IPS-15b (cell line): ENCODE measurements around the gene PXN.

Source experiments
- H3K27me3 ChIP-seq: one replicate; pipeline ENCODE4 v1.6.1; 2013; ENCODE audit warnings: low read length; ENCODE audit not compliant: control insufficient read depth, insufficient read depth
- H3K36me3 ChIP-seq: one replicate; pipeline ENCODE4 v1.6.1; 2013; ENCODE audit warnings: low read length; ENCODE audit not compliant: control insufficient read depth, insufficient read depth
- H3K4me1 ChIP-seq: one replicate; pipeline ENCODE4 v1.6.1; 2013; ENCODE audit warnings: mild to moderate bottlenecking, low read length; ENCODE audit not compliant: control insufficient read depth, insufficient read depth
- H3K4me3 ChIP-seq: one replicate; pipeline ENCODE4 v1.5.1; 2013; ENCODE audit warnings: low read depth, low read length
- H3K9ac ChIP-seq: one replicate; pipeline ENCODE4 v1.6.1; 2013; ENCODE audit warnings: low read depth, mild to moderate bottlenecking, low read length
- H3K9me3 ChIP-seq: one replicate; pipeline ENCODE4 v1.6.1; 2013; ENCODE audit warnings: mild to moderate bottlenecking, low read length; ENCODE audit not compliant: control insufficient read depth, insufficient read depth

The PXN gene

DNA sequence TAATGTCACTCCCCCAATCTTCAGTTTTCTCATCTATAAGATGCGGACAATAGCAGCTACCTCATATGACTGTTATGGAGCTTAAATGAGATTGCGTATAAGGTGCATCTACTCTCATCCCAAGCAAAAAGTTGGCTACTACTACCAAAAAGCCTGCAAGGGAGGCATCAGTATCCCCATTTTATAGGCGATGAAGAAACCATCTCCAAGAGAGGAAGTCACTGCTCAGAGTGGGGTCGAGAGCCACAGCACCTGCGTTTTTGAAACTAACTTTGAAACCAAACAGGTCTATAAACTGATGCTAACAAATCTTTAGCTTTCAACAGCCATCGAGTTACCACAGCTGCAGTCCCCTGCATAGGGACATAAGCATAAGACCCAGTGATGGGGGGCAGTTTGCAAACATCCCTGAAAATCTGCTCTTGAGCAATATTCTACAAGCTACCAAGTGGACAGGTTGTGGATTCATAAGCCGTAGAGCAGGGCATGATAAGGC is 74.5 kb downstream of the PXN start:
- H3K9ac ChIP-seq, result no peak overlapping the region
- no peaks in the 10 kb centered on the region for H3K9me3 ChIP-seq
- H3K36me3 ChIP-seq, result peaks cover 35% of the 10 kb centered on the region
- H3K4me3 ChIP-seq, result no peak overlapping the region
- no peaks in the 10 kb centered on the region for H3K27me3 ChIP-seq
- H3K4me1 ChIP-seq, result no peaks in the 10 kb centered on the region

DNA sequence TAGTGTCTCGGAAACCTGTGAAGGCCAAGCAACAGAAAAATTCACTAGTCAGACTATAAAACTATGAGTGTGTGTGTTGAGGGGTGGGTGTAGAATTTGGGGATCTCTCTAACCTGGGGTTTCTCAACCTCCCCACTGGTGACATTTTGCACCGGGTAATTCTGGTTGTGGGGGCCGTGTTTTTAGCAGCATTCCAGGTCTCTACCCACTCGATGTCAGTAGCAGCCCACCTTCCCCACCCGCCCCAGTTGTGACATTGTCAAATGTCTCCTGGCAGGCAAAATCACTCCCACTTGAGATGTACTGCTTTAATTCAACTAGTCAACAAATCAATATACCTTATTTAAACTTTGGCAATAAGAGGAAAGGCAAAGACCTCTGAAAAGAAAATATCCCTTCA is 75.1 kb downstream of the PXN start:
- no peak overlapping the region for H3K9ac ChIP-seq
- no peaks in the 10 kb centered on the region for H3K4me1 ChIP-seq
- H3K9me3 ChIP-seq, result no peaks in the 10 kb centered on the region
- peaks cover 38% of the 10 kb centered on the region for H3K36me3 ChIP-seq
- H3K4me3 ChIP-seq, result no peak overlapping the region
- H3K27me3 ChIP-seq, result no peaks in the 10 kb centered on the region

GRCh38 chr12:120186654-120187053 is 78.9 kb downstream of the PXN start:
- H3K36me3 ChIP-seq, result peaks cover 70% of the 10 kb centered on the region
- H3K4me1 ChIP-seq, result no peaks in the 10 kb centered on the region

DNA sequence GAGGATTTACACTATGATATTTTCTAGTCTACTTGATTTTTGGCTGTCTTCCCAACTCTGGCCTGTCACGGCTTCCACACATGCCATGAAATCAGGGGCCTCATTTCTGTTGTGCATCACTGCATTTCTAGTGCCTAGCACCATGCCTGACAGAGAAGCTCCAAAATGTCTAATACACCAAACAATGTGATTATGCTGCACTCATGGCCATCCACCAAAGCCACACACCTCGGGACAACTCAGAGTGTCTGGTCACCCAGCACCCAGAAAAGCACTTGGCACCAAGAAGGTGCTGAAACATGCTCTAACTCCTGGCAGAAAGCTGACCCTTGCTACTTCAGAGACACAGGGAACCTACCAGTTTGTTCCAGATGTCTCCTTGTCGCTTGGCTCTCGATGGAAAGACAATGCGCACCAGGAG is 82.3 kb downstream of the PXN start:
- Histone ChIP-seq H3K36me3 (peaks cover 64% of the 10 kb centered on the region), H3K9me3 (no peaks in the 10 kb centered on the region), H3K27me3 (no peaks in the 10 kb centered on the region), H3K4me3 (no peak overlapping the region), H3K4me1 (no peaks in the 10 kb centered on the region), H3K9ac (no peak overlapping the region)

More at GRCh38 chr12:120186654-120187053, 78.9 kb downstream of the PXN start:
- no peak overlapping the region for H3K9ac ChIP-seq
- H3K4me3 ChIP-seq, result no peak overlapping the region
- no peaks in the 10 kb centered on the region for H3K9me3 ChIP-seq
- no peaks in the 10 kb centered on the region for H3K27me3 ChIP-seq

GRCh38 chr12:120181991-120182631 is 83.4 kb downstream of the PXN start:
- H3K27me3 ChIP-seq, result no peaks in the 10 kb centered on the region
- H3K9me3 ChIP-seq, result no peaks in the 10 kb centered on the region
- H3K4me3 ChIP-seq, result no peak overlapping the region
- peaks cover 66% of the 10 kb centered on the region for H3K36me3 ChIP-seq
- no peaks in the 10 kb centered on the region for H3K4me1 ChIP-seq
- no peak overlapping the region for H3K9ac ChIP-seq

DNA sequence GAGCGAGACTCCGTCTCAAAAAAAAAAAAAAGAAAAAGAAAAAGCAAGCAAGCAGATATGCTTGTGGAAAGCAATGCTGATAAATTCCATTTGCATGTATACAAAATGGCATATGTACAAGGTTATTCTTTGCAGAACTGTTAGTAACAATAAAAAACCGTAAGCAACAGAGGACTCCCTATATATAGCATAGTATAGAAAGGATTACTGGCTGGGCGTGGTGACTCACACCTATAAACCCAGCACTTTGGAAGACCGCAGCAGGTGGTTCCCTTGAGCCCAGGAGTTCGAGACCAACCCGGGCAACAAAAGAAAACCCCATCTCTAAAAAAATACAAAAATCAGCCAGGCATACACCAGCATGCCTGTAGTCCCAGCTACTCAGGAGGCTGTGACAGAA is 84.6 kb downstream of the PXN start:
- Histone ChIP-seq H3K36me3 (peaks cover 68% of the 10 kb centered on the region), H3K9me3 (no peaks in the 10 kb centered on the region)

GRCh38 chr12:120175537-120175936 is 90.0 kb downstream of the PXN start:
- Histone ChIP-seq H3K4me1 (no peaks in the 10 kb centered on the region), H3K9ac (no peak overlapping the region), H3K9me3 (no peaks in the 10 kb centered on the region), H3K27me3 (no peaks in the 10 kb centered on the region), H3K4me3 (no peak overlapping the region), H3K36me3 (peaks cover 62% of the 10 kb centered on the region)

More for the DNA sequence above, 84.6 kb downstream of the PXN start:
- no peaks in the 10 kb centered on the region for H3K4me1 ChIP-seq
- H3K4me3 ChIP-seq, result no peak overlapping the region
- H3K9ac ChIP-seq, result no peak overlapping the region
- H3K27me3 ChIP-seq, result no peaks in the 10 kb centered on the region

DNA sequence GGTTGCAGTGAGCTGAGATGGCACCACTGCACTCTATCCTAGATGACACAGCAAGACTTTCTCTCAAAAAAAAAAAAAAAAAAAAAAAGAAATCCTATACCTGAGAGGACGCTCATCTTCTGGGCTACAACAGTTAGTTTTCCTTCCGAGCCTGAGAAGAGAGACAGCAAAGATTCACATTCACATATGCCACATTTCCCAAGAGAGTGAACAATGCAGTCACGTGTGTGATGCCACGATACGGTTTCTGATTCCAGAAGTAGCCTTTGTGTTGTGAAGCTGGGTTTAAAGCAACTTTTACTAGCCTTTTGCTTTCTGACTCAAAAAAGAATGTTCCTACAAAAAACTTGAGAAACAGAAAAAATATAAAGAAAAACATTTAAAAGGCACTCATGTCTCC is 90.5 kb downstream of the PXN start:
- Histone ChIP-seq H3K36me3 (peaks cover 63% of the 10 kb centered on the region), H3K27me3 (no peaks in the 10 kb centered on the region), H3K9ac (no peak overlapping the region), H3K4me3 (no peak overlapping the region), H3K4me1 (no peaks in the 10 kb centered on the region), H3K9me3 (no peaks in the 10 kb centered on the region)

DNA sequence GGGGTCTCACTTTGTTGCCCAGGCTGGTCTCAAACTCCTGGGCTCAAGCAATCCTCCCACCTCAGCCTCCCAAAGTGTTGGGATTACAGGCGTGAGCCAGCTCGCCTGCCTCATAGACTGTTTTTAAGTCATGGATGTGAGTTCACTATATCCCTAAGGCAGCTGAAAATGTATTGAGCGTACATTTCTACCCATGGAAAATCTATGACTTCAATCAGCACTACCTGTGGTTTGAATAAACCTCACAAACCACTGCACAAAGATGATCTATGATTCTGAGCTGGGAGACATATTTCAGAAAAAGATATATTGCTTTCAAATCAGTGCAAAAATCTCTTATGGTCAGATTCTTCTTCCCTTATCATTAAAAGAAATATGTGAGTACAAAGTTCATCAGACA is 93.5 kb downstream of the PXN start:
- peaks cover 55% of the 10 kb centered on the region for H3K36me3 ChIP-seq

DNA sequence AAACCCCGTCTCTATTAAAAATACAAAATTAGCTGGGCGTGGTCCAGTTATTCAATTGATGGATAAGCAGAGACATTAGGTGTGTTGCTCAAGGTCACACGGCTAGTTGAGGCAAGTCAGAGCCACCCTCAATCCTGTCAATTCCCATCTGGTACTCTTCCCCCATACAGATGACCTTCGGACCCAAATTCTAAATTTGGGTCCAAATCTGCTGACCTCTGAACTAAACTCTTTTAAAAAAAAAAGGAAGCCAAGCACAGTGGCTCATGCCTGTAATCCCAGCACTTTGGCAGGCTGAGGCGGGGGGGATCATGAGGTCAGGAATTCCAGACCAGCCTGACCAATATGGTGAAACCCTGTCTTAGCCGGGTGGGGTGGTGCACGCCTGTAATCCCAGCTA is 94.9 kb downstream of the PXN start:
- peaks cover 45% of the 10 kb centered on the region for H3K36me3 ChIP-seq
- H3K9ac ChIP-seq, result no peak overlapping the region
- no peak overlapping the region for H3K4me3 ChIP-seq
- no peaks in the 10 kb centered on the region for H3K4me1 ChIP-seq
- no peaks in the 10 kb centered on the region for H3K9me3 ChIP-seq
- H3K27me3 ChIP-seq, result no peaks in the 10 kb centered on the region

More for the DNA sequence above, 93.5 kb downstream of the PXN start:
- Histone ChIP-seq H3K27me3 (no peaks in the 10 kb centered on the region), H3K9ac (no peak overlapping the region), H3K9me3 (no peaks in the 10 kb centered on the region), H3K4me3 (no peak overlapping the region), H3K4me1 (no peaks in the 10 kb centered on the region)

DNA sequence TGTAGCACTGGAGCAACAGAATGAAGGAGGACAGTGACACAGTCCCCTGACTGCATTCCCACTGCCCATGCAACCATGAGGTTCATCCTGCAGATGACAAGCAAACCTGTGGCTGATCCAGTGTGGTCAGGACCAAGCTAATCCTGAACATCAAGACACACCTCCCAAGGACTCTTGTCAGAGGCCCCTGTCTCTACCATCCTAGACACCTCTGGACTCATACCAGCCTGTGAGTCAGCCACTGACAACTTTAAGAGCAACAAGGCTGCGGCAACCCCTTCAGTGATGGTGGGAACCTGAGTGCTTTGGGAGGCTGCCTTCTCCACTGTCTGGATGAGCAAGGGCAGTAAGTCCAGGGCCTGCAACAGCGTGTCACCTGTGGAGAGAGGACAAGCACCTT is 95.6 kb downstream of the PXN start:
- Histone ChIP-seq H3K36me3 (peaks cover 47% of the 10 kb centered on the region), H3K9me3 (no peaks in the 10 kb centered on the region), H3K27me3 (no peaks in the 10 kb centered on the region)

GRCh38 chr12:120168337-120168736 is 97.2 kb downstream of the PXN start:
- H3K9ac ChIP-seq, result no peak overlapping the region
- H3K9me3 ChIP-seq, result no peaks in the 10 kb centered on the region
- H3K4me3 ChIP-seq, result no peak overlapping the region
- H3K36me3 ChIP-seq, result peaks cover 49% of the 10 kb centered on the region
- H3K4me1 ChIP-seq, result no peaks in the 10 kb centered on the region
- H3K27me3 ChIP-seq, result no peaks in the 10 kb centered on the region

More for the DNA sequence above, 95.6 kb downstream of the PXN start:
- Histone ChIP-seq H3K4me1 (no peaks in the 10 kb centered on the region), H3K9ac (no peak overlapping the region), H3K4me3 (no peak overlapping the region)
